Bronchus fibroblast of lung (primary cell): ENCODE data around the gene TEX48. TPM values are rescaled to one million over a fixed set of nuclear protein-coding genes. Genes with fewer than 3 reads are reported as not detected.

Source experiments
- total RNA-seq: library from RNA; depleted of rRNA; stranded (reverse); fragments of >200 nt; gene quantifications from 2 replicates; pipeline ENCODE4 v1.2.3, GENCODE V29; 2015

TEX48 gene, protein sequence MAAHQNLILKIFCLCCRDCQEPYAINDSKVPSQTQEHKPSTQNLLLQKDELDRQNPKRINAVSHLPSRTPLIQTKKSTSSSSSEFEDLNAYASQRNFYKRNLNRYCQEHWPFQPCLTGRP
- total RNA-seq: not detected in 2 replicates

DNA sequence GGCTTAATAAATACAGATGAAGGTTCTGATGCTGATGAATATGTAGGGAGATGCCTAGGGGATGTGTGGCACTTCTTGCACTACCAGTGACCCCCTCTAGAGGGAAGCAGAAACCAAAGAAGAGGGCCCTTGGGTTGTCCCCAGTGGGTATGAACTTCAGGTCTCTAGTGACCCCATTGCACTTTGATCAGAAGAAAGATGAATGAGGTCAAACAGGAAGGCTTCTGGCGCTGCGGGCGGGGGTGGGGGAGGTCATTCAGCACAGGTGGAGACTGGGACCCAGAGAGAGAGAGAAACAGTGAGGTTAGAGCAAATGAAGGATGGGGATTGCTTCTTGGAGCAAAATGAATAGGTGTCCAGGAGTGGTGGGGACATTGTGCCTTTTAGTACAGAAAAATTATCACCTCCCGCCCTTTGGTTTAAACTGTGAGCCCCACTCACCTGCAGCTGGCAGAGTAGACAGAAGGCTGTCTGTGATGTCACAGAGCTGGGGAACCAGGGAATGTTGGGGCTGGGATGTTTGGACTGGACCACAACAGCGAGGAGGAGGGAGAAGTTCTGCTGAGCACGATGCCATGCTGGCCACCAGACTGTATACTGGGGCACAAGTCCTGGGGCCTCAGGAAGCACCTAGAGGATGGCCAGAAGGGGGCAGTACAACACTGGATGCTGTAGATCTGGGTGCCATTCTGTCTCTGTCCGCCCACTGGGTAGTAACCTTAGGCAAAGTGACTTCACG is at the start of gene TEX48:
TSS of gene TEX48 (minus strand) at position 599 of the 739 bp plus-strand sequence. CDS start 10,469 bp downstream, outside the sequence.

DNA sequence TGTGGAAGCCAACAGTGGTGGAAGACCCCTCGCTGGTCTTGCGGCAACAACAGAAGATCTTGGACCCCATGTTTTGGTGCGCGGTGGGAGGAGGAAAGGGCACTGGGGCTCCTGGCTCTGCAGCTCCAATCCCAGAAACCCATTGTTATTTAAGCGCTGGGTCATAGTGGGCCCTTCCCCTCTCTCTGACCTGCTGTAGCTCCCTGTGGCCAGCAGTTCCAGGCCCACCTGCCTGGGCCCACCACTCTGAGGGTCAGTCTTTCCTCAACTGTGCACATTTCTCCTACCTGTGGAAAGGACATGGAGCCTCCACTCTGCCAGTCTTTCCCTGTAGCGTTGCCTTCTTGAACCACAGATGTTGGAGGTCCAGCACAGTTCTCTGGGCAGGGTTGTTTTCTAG is 24.3 kb downstream of the TEX48 start, which contains the start of gene TEX53:
TSS of gene TEX53 (minus strand) at position 101 of the 400 bp plus-strand sequence. CDS start at position 70, 31 bp downstream.

Other genes with a start within 250 kb of the TEX48 start
- gene WHRN, start 176.7 kb downstream of the TEX48 start, total RNA-seq: 0.15 and 0.34 TPM in 2 replicates
- gene ATP6V1G1, start 94.4 kb downstream of the TEX48 start, total RNA-seq: 90.8 and 93.3 TPM in 2 replicates
- gene TMEM268, start 70.9 kb downstream of the TEX48 start, total RNA-seq: 4.2 and 4.3 TPM in 2 replicates
- not detected in 2 replicates for gene TEX53, start 24.4 kb downstream of the TEX48 start, total RNA-seq
- under 0.01 and 0.17 TPM in 2 replicates for gene TNFSF15, start 123.8 kb upstream of the TEX48 start, total RNA-seq
- gene TNFSF8, start 248.4 kb upstream of the TEX48 start, total RNA-seq: not detected in 2 replicates